ENCODE measurements around the gene ODF2.

DNA sequence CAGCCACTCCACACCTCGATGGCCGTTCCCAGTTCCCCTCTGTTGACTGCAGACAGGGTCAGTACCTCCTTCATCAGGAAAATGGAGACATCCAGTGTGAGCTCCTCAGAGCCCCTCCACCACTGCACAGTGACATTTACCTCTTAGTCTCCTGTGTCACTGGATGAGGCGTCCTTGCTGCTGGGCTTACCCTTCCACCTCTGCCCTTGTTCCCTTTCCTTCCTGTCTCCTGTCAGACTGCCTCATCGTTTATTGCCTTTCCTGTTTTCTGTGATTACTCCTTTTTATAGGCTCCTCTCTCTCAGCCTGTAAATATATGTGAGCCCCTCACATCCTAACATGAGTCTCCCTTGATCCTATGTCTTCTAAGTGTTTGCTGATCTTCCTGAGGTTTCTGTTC, 73.4 kb downstream of the ODF2 start:
- TF ChIP-seq, protein P1, sequence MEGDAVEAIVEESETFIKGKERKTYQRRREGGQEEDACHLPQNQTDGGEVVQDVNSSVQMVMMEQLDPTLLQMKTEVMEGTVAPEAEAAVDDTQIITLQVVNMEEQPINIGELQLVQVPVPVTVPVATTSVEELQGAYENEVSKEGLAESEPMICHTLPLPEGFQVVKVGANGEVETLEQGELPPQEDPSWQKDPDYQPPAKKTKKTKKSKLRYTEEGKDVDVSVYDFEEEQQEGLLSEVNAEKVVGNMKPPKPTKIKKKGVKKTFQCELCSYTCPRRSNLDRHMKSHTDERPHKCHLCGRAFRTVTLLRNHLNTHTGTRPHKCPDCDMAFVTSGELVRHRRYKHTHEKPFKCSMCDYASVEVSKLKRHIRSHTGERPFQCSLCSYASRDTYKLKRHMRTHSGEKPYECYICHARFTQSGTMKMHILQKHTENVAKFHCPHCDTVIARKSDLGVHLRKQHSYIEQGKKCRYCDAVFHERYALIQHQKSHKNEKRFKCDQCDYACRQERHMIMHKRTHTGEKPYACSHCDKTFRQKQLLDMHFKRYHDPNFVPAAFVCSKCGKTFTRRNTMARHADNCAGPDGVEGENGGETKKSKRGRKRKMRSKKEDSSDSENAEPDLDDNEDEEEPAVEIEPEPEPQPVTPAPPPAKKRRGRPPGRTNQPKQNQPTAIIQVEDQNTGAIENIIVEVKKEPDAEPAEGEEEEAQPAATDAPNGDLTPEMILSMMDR (IDR thresholded peaks at IDR 0.05), result no peak
- no peak for TF ChIP-seq POLR2A (IDR thresholded peaks at IDR 0.05)

Measured in heart left ventricle (tissue), 13 donors.